Activated CD8-positive, alpha-beta T cell treated with anti-CD3 and anti-CD28 coated beads for 36 hours (primary cell): ENCODE data around the gene NXN. TPM values are rescaled to one million over a fixed set of nuclear protein-coding genes. Genes with fewer than 3 reads are reported as not detected.

Experiments
- ATAC-seq: fragments of 200-7000 bp; cut with Tn5 transposase; one replicate; pipeline ENCODE4 v1.10.0; 2021; ENCODE audit warnings: mild to moderate bottlenecking, moderate library complexity
- CTCF ChIA-PET: fragments of 350-600 bp; sonication (Branson Sonifier 250); formaldehyde crosslinking; loops from one replicate; lab custom pipeline; 2021; ENCODE audit warnings: antibody characterized with exemption; lab: Charles Lee
- POLR2A ChIA-PET: fragments of 350-600 bp; sonication (Branson Sonifier 250); formaldehyde crosslinking; loops from one replicate; lab custom pipeline; 2021; ENCODE audit warnings: antibody characterized with exemption; lab: Charles Lee
- DNase-seq: peaks from one replicate; pipeline ENCODE4 v3.0.0-alpha.2; 2020
- H3K27ac Mint-ChIP-seq: one replicate; pipeline ENCODE4 v1.8.0; 2021; ENCODE audit warnings: mild to moderate bottlenecking, mixed read lengths
- H3K27me3 Mint-ChIP-seq: one replicate; pipeline ENCODE4 v1.8.0; 2021; ENCODE audit warnings: mixed read lengths
- H3K36me3 Mint-ChIP-seq: one replicate; pipeline ENCODE4 v1.8.0; 2021; ENCODE audit warnings: low read depth, mixed read lengths
- H3K4me1 Mint-ChIP-seq: one replicate; pipeline ENCODE4 v1.8.0; 2021; ENCODE audit warnings: low read depth, mixed read lengths
- H3K4me3 Mint-ChIP-seq: one replicate; pipeline ENCODE4 v1.8.0; 2021; ENCODE audit warnings: mild to moderate bottlenecking, moderate library complexity, mixed read lengths
- H3K9me3 Mint-ChIP-seq: one replicate; pipeline ENCODE4 v1.8.0; 2021; ENCODE audit warnings: mixed read lengths
- intact Hi-C: fragments of 100-400 bp; cut with micrococcal nuclease; formaldehyde crosslinking; loops from one replicate; pipeline ENCODE4 v1.10.0; 2022
- total RNA-seq, 2 experiments: library from RNA; stranded (reverse); gene quantifications; one replicate each; pipeline ENCODE4 v1.2.3, GENCODE V29; 2021
- TF ChIP-seq, protein P1 (sequence below): fragments of 200-600 bp; IDR thresholded peaks from one replicate; pipeline ENCODE4 v1.8.0; 2022; ENCODE audit warnings: antibody characterized with exemption, mild to moderate bottlenecking

Gene NXN
- total RNA-seq, 2 experiments from 2014 or later = 1.2 to 1.4 TPM

DNA sequence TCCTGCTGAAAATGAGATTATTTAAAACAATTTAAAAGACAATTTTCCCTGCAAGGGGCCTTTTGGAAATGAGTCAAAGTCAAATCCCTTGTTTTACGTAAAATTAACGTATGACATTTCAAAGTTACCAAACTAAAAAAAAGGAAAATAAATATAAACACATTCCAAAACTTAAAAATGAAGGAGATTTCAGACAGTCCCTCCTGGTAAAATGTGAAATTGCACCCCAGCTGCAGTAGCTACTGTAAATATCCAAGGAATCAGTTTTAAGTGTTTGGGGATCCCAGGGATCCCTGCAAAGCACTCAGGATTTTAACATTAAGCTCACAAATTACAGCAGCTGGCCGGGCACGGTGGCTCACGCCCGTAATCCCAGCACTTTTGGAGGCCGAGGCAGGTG is 63.3 kb downstream of the NXN start:
- no peak for ATAC-seq
- ChIA-PET CTCF (no interaction called here), POLR2A (interaction anchor here (0.7 kb wide), 1 partner anchor 209 kb away, joined by 4 read pairs; no protein-coding TSS in a partner anchor)
- H3K9me3 Mint-ChIP-seq = no peaks in the 10 kb centered on the region
- intact Hi-C loops = no loop called here
- peaks cover 8% of the 10 kb centered on the region for H3K27me3 Mint-ChIP-seq
- H3K4me3 Mint-ChIP-seq = no peak overlapping the region
- H3K27ac Mint-ChIP-seq = no peak overlapping the region
- no peak for DNase-seq
- H3K36me3 Mint-ChIP-seq = no peaks in the 10 kb centered on the region
- H3K4me1 Mint-ChIP-seq = no peaks in the 10 kb centered on the region
- TF ChIP-seq, protein P1, sequence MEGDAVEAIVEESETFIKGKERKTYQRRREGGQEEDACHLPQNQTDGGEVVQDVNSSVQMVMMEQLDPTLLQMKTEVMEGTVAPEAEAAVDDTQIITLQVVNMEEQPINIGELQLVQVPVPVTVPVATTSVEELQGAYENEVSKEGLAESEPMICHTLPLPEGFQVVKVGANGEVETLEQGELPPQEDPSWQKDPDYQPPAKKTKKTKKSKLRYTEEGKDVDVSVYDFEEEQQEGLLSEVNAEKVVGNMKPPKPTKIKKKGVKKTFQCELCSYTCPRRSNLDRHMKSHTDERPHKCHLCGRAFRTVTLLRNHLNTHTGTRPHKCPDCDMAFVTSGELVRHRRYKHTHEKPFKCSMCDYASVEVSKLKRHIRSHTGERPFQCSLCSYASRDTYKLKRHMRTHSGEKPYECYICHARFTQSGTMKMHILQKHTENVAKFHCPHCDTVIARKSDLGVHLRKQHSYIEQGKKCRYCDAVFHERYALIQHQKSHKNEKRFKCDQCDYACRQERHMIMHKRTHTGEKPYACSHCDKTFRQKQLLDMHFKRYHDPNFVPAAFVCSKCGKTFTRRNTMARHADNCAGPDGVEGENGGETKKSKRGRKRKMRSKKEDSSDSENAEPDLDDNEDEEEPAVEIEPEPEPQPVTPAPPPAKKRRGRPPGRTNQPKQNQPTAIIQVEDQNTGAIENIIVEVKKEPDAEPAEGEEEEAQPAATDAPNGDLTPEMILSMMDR = no peak

DNA sequence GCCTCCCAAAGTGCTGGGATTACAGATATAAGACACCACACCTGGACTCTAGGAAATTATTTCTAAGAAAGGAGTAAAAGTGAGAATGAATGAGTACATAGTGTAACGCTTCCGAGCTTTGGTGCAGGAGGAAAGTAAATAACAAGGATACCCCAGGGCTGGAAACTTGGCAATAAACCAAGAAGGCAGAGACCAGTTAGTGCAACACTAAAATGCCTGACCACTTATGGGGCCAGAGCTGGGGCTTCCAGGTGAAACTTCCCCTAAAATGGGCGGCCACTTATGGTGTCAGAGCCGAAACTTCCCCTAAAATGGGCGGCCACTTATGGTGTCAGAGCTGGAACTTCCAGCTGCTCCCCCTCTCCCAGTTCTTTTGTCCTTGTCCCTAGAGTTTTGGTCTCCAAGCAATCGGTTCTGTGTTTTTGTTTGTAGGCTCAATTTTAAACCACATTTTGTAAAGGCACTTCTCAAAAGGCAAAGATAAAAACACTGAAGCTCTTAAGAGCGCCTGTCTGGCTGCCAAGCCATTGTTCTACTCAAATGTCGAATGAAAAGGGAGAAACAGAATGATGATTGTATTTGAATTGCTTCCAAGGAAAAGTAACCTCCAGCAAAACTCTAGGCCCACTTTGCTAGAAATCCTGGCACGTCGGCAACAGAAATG is 63.9 kb downstream of the NXN start:
- ChIA-PET CTCF (no interaction called here), POLR2A (no interaction called here)
- ATAC-seq (no peak), DNase-seq (no peak)
- Mint-ChIP-seq H3K27me3 (peaks cover 10% of the 10 kb centered on the region), H3K36me3 (no peaks in the 10 kb centered on the region), H3K4me1 (no peaks in the 10 kb centered on the region), H3K27ac (no peak overlapping the region), H3K9me3 (no peaks in the 10 kb centered on the region), H3K4me3 (no peak overlapping the region)
- TF ChIP-seq, protein P1 = no peak
- intact Hi-C loops = no loop called here

DNA sequence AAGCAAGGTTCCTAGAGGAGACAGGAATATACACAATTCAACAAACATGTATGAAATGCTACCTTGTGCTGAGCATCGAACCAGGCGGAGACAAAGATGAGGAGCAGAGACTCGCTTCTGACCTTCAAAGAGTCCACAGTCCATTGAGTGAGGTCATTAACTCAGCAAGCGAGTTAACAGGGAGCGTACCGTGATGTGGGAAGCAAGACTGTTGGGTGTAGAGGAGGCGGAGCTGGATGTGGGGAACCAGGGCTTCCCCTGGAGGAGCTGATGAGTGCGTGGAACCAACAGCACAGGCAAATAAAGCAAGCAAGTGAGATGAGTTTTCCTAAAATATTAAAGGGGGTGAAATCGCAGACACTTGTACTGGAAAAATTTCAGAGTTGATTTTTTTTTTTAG is 65.0 kb downstream of the NXN start:
- ChIA-PET POLR2A (no interaction called here), CTCF (no interaction called here)
- no peak overlapping the region for H3K27ac Mint-ChIP-seq
- H3K36me3 Mint-ChIP-seq = no peaks in the 10 kb centered on the region
- TF ChIP-seq, protein P1 = no peak
- intact Hi-C loops = no loop called here
- no peaks in the 10 kb centered on the region for H3K9me3 Mint-ChIP-seq
- H3K27me3 Mint-ChIP-seq = peaks cover 11% of the 10 kb centered on the region
- no peaks in the 10 kb centered on the region for H3K4me1 Mint-ChIP-seq
- DNase-seq = no peak
- no peak overlapping the region for H3K4me3 Mint-ChIP-seq
- no peak for ATAC-seq

DNA sequence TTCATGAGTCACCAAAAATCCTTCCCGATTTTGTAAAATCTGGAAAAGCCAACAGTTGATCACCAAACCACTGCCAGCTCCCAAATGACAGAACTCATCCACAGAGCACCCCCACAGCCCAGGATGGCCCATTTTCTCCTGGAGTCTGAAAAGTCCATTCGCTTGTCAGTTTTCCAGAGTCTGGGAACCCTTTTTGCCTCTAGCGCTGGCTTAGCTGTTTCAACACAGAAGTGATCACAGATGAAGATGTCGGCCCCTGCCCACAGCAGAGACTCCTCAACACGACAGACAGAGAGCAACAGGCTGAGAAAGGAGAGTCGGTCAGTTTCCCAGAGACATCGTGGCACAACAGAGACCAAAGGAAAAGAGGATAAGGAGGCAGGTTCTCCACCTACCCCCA is 66.4 kb downstream of the NXN start:
- Mint-ChIP-seq H3K4me3 (no peak overlapping the region), H3K27ac (no peak overlapping the region), H3K27me3 (peaks cover 13% of the 10 kb centered on the region), H3K4me1 (no peaks in the 10 kb centered on the region), H3K9me3 (no peaks in the 10 kb centered on the region), H3K36me3 (no peaks in the 10 kb centered on the region)
- no peak for ATAC-seq
- POLR2A ChIA-PET = no interaction called here
- intact Hi-C loops = no loop called here
- TF ChIP-seq, protein P1 = no peak
- CTCF ChIA-PET = no interaction called here
- DNase-seq = no peak

DNA sequence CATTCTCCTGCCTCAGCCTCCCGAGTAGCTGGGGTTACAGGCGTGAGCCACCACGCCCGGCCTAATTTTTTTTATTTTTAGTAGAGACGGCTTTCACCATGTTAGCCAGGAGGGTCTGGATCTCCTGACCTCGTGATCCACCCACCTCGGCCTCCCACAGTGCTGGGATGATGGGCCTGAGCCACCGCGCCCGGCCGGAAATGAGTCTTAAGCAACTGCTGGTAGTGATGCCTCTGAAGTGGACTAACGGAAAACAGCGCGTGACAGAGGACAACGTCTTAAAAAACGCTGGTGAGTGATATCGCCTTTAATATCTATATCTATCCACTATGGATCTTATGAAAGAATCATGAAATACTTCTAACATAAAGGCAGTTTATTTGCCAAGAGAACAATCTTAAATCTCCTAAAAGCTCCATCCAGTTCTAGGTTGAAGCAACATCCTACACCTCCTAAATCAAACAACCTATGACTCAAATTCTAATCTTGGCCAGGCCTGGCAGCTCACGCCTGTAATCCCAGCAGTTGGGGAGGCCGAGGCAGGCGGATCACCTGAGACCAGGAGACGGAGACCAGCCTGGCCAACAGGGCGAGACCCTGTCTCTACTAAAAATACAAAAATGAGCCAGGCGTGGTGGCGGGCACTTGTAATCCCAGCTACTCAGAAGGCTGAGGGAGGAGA is 69.8 kb downstream of the NXN start:
- H3K4me3 Mint-ChIP-seq = no peak overlapping the region
- TF ChIP-seq, protein P1 = no peak
- no peaks in the 10 kb centered on the region for H3K4me1 Mint-ChIP-seq
- no peaks in the 10 kb centered on the region for H3K36me3 Mint-ChIP-seq
- DNase-seq (no peak), ATAC-seq (no peak)
- H3K9me3 Mint-ChIP-seq = no peaks in the 10 kb centered on the region
- H3K27ac Mint-ChIP-seq = no peak overlapping the region
- ChIA-PET POLR2A (no interaction called here), CTCF (interaction anchor here (1.0 kb wide), 1 partner anchor 71 kb away, joined by 3 read pairs; no protein-coding TSS in a partner anchor)
- peaks cover 20% of the 10 kb centered on the region for H3K27me3 Mint-ChIP-seq
- intact Hi-C loops = no loop called here
